GM12891 (cell line): ENCODE measurements around the gene B4GALT5.

Source experiments
- DNase-seq: peaks from one replicate; pipeline ENCODE4 v3.0.0; 2011; ENCODE audit warnings: low spot score; ENCODE audit not compliant: insufficient read length
- FAIRE-seq: peaks from 2 replicates; lab custom pipeline; 2011; peaks lifted over from hg19 to GRCh38; lab: Jason Lieb, UNC
- PAX5 ChIP-seq: IDR thresholded peaks from 2 replicates; pipeline ENCODE4 v1.6.1; 2011; ENCODE audit warnings: low read length, moderate library complexity, mild to moderate bottlenecking; ENCODE audit not compliant: insufficient read depth, severe bottlenecking
- POLR2A ChIP-seq: IDR thresholded peaks from 2 replicates; pipeline ENCODE4 v1.6.1; 2011; ENCODE audit warnings: low read depth, low read length, control low read depth
- POLR2AphosphoS5 ChIP-seq: IDR thresholded peaks from 2 replicates; pipeline ENCODE4 v1.6.1; 2011; ENCODE audit warnings: low read depth, low read length, control low read depth
- POU2F2 ChIP-seq: IDR thresholded peaks from 2 replicates; pipeline ENCODE4 v1.6.1; 2011; ENCODE audit warnings: low read depth, mild to moderate bottlenecking, control low read depth, low read length, moderate library complexity
- SPI1 ChIP-seq: IDR thresholded peaks from 2 replicates; pipeline ENCODE4 v1.6.1; 2011; ENCODE audit warnings: low read depth, low read length, control low read depth
- TAF1 ChIP-seq: IDR thresholded peaks from 2 replicates; pipeline ENCODE4 v1.6.1; 2011; ENCODE audit warnings: low read depth, low read length, control low read depth

B4GALT5 gene

GRCh38 chr20:49680484-49680883 is 33.2 kb downstream of the B4GALT5 start:
- FAIRE-seq: no peak
- TF ChIP-seq POLR2A (no peak), POU2F2 (no peak), TAF1 (no peak), SPI1 (no peak), PAX5 (no peak), POLR2AphosphoS5 (no peak)
- DNase-seq: no peak

GRCh38 chr20:49679634-49680033 is 34.0 kb downstream of the B4GALT5 start:
- TF ChIP-seq SPI1 (no peak), POU2F2 (no peak), POLR2AphosphoS5 (no peak), TAF1 (no peak), PAX5 (no peak), POLR2A (no peak)
- no peak for DNase-seq
- FAIRE-seq: no peak

GRCh38 chr20:49677777-49678758 is 35.6 kb downstream of the B4GALT5 start:
- FAIRE-seq: no peak
- TF ChIP-seq POLR2A (no peak), POLR2AphosphoS5 (no peak), POU2F2 (no peak), PAX5 (no peak), SPI1 (no peak), TAF1 (no peak)
- DNase-seq: no peak

- DNase-seq (no peak), FAIRE-seq (peak; percentile 57)
- TF ChIP-seq SPI1 (no peak), POLR2A (no peak), POLR2AphosphoS5 (no peak), PAX5 (no peak)
These were observed 36.9 kb downstream of the B4GALT5 start for GRCh38 chr20:49676581-49677291.

- DNase-seq: no peak
- no peak for FAIRE-seq
- TF ChIP-seq POLR2AphosphoS5: no peak
These were observed 38.1 kb downstream of the B4GALT5 start for GRCh38 chr20:49675368-49676151.

- no peak for FAIRE-seq
- DNase-seq: no peak
- no peak for TF ChIP-seq POU2F2
- TF ChIP-seq POLR2AphosphoS5: no peak
- TF ChIP-seq SPI1: no peak
- no peak for TF ChIP-seq PAX5
- no peak for TF ChIP-seq TAF1
- no peak for TF ChIP-seq POLR2A
These were observed 39.0 kb downstream of the B4GALT5 start for GRCh38 chr20:49674383-49675352.

- TF ChIP-seq POLR2AphosphoS5: no peak
- TF ChIP-seq POU2F2: peak; percentile 53; the same call in 1 of the 2 replicates
- no peak for TF ChIP-seq SPI1
- no peak for DNase-seq
- no peak for FAIRE-seq
These were observed 41.5 kb downstream of the B4GALT5 start for GRCh38 chr20:49672096-49672664.

- DNase-seq: no peak
- no peak for TF ChIP-seq POLR2AphosphoS5
- TF ChIP-seq POU2F2: no peak
- TF ChIP-seq PAX5: no peak
- TF ChIP-seq TAF1: no peak
- no peak for TF ChIP-seq SPI1
- TF ChIP-seq POLR2A: no peak
- FAIRE-seq: no peak
These were observed 42.2 kb downstream of the B4GALT5 start for GRCh38 chr20:49671433-49671832.
